Osteocyte (in vitro differentiated cells): ENCODE measurements around the gene REEP1. TPM values are rescaled to one million over a fixed set of nuclear protein-coding genes. Genes with fewer than 3 reads are reported as not detected.
A peak's percentile ranks its signal among the peaks of the same experiment; 100 is the strongest.

Experiments
- DNase-seq: peaks from one replicate; pipeline ENCODE4 v3.0.0; 2021; ENCODE audit warnings: mixed read lengths; ENCODE audit not compliant: unreplicated experiment; ENCODE audit errors: extremely low spot score
- H3K27ac Mint-ChIP-seq: one replicate; pipeline ENCODE4 v1.8.0; 2021; ENCODE audit warnings: mild to moderate bottlenecking, mixed read lengths; ENCODE audit not compliant: unreplicated experiment
- H3K27me3 Mint-ChIP-seq: one replicate; pipeline ENCODE4 v1.8.0; 2021; ENCODE audit warnings: mixed read lengths; ENCODE audit not compliant: unreplicated experiment
- H3K36me3 Mint-ChIP-seq: one replicate; pipeline ENCODE4 v1.8.0; 2021; ENCODE audit warnings: mixed read lengths; ENCODE audit not compliant: unreplicated experiment
- H3K4me1 Mint-ChIP-seq: one replicate; pipeline ENCODE4 v1.8.0; 2021; ENCODE audit warnings: mixed read lengths; ENCODE audit not compliant: unreplicated experiment
- H3K4me3 Mint-ChIP-seq: one replicate; pipeline ENCODE4 v1.8.0; 2021; ENCODE audit warnings: mild to moderate bottlenecking, moderate library complexity, mixed read lengths; ENCODE audit not compliant: unreplicated experiment
- H3K9me3 Mint-ChIP-seq: one replicate; pipeline ENCODE4 v1.8.0; 2021; ENCODE audit warnings: mixed read lengths; ENCODE audit not compliant: unreplicated experiment
- total RNA-seq: library from RNA; stranded (reverse); gene quantifications from 2 replicates; pipeline ENCODE4 v1.2.1, GENCODE V29; 2021
- TF ChIP-seq, protein P1 (sequence below): fragments of 200-600 bp; sonication (generic); IDR thresholded peaks from 2 replicates; pipeline ENCODE4 v1.5.0; 2021; ENCODE audit warnings: antibody characterized with exemption, mild to moderate bottlenecking, moderate library complexity

The REEP1 gene
- total RNA-seq, 1 donor from 2014 or later = not detected

DNA sequence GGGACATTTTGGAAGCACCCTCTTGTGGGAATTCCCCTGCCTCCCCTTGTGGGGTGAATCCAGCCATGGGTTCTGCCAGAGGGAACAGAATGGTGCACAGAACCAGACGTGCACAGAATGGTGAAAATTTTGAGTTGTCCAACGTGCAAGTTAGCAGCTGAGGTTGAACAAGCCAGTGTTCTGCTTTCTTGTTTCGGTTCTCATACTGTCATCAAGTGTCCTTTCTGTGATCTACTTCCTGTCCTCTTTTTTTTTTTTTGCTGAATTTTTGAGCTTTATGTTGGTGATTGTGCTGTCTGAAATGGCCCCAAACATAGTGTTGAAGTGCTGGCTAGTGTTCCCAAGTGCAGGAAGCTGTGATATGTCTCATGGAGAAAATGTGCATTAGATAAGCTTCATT lies 21.5 kb upstream of the REEP1 start:
- Mint-ChIP-seq H3K9me3 (no peaks in the 10 kb centered on the region), H3K4me3 (no peak overlapping the region)
- TF ChIP-seq, protein P1, sequence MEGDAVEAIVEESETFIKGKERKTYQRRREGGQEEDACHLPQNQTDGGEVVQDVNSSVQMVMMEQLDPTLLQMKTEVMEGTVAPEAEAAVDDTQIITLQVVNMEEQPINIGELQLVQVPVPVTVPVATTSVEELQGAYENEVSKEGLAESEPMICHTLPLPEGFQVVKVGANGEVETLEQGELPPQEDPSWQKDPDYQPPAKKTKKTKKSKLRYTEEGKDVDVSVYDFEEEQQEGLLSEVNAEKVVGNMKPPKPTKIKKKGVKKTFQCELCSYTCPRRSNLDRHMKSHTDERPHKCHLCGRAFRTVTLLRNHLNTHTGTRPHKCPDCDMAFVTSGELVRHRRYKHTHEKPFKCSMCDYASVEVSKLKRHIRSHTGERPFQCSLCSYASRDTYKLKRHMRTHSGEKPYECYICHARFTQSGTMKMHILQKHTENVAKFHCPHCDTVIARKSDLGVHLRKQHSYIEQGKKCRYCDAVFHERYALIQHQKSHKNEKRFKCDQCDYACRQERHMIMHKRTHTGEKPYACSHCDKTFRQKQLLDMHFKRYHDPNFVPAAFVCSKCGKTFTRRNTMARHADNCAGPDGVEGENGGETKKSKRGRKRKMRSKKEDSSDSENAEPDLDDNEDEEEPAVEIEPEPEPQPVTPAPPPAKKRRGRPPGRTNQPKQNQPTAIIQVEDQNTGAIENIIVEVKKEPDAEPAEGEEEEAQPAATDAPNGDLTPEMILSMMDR = no peak

DNA sequence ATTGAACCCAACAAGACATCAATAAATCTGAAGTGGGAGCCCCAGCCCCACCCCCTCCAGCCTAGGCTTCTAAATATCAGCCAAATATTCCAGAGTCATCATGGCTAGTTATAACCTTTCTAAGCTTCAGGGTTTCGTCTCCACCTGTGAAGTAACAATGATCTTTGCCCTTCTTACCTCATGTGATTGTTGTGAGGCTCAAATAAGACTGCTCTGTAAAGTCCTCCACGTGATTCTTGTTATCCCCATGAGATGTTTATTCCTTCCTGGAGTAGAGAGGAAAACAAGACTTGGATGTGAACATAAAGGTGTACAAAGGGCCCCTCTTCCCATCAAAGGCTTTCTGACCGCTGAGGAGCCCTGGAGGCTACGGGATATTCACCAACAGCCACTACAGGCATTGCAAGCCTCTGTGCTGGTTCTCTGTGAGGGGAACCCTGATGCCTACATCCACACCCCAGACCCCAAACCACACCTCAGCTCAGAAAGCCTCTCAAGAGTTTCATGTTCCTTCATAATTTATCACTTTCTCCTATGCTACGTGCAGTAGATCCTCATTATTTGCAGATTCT lies 20.1 kb upstream of the REEP1 start:
- H3K4me1 Mint-ChIP-seq = no peaks in the 10 kb centered on the region
- H3K9me3 Mint-ChIP-seq = no peaks in the 10 kb centered on the region
- no peak for DNase-seq
- H3K4me3 Mint-ChIP-seq = no peak overlapping the region
- peaks cover 22% of the 10 kb centered on the region for H3K27me3 Mint-ChIP-seq
- no peak overlapping the region for H3K27ac Mint-ChIP-seq
- TF ChIP-seq, protein P1 = no peak
- H3K36me3 Mint-ChIP-seq = no peaks in the 10 kb centered on the region

More for the DNA sequence above, 21.5 kb upstream of the REEP1 start:
- no peak for DNase-seq
- Mint-ChIP-seq H3K4me1 (no peaks in the 10 kb centered on the region), H3K27ac (no peak overlapping the region), H3K27me3 (peaks cover 20% of the 10 kb centered on the region), H3K36me3 (no peaks in the 10 kb centered on the region)

GRCh38 chr2:86352727-86353221 lies 15.3 kb upstream of the REEP1 start:
- H3K9me3 Mint-ChIP-seq = no peaks in the 10 kb centered on the region
- peak; percentile 54 for DNase-seq
- no peak overlapping the region for H3K27ac Mint-ChIP-seq
- no peak overlapping the region for H3K4me3 Mint-ChIP-seq
- no peaks in the 10 kb centered on the region for H3K4me1 Mint-ChIP-seq
- TF ChIP-seq, protein P1 = no peak
- H3K36me3 Mint-ChIP-seq = no peaks in the 10 kb centered on the region
- H3K27me3 Mint-ChIP-seq = peaks cover 13% of the 10 kb centered on the region

DNA sequence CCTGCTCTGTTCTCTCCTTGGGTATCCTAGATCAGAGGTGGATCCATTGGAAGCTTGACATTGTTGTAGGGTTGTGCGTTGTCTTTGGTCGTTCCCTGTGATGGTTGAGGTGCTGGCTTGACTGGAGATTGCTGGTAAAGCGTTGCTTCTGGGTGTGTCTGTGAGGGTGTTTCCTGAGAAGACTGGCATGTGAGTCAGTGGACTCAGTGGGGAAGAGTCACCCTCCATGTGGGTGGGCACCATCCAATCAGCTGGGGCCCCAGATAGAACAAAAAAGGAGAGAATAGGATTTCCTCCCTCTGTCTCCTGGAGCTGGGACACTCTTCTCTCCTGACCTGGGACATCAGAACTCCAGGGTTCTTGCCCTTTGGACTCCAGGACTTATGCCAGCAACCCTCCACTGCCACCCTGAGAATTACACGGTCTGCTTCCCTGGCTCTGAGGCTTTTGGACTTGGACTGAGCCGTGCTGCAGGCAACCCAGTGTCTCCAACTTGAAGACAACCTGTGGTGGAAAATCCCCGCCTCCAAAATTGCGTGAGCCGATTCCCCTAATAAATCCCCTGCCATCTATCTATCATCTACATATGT lies 14.8 kb upstream of the REEP1 start:
- Mint-ChIP-seq H3K36me3 (no peaks in the 10 kb centered on the region), H3K27ac (no peak overlapping the region), H3K4me1 (no peaks in the 10 kb centered on the region), H3K27me3 (peaks cover 14% of the 10 kb centered on the region), H3K9me3 (no peaks in the 10 kb centered on the region), H3K4me3 (no peak overlapping the region)
- TF ChIP-seq, protein P1 = no peak
- peak; percentile 65 for DNase-seq

- TF ChIP-seq, protein P1 = no peak
- Mint-ChIP-seq H3K4me1 (no peaks in the 10 kb centered on the region), H3K27ac (no peak overlapping the region), H3K9me3 (no peaks in the 10 kb centered on the region), H3K4me3 (no peak overlapping the region), H3K36me3 (no peaks in the 10 kb centered on the region), H3K27me3 (peaks cover 22% of the 10 kb centered on the region)
- DNase-seq = no peak
These were observed 13.3 kb upstream of the REEP1 start for GRCh38 chr2:86350751-86351150.
